ENCODE data around the gene TUBGCP3. TPM values are rescaled to one million over a fixed set of nuclear protein-coding genes. Genes with fewer than 3 reads are reported as not detected.

Gene TUBGCP3
- total and polyA plus RNA-seq, 2 experiments from 2014 or later, result 12.8 to 40.2 TPM

DNA sequence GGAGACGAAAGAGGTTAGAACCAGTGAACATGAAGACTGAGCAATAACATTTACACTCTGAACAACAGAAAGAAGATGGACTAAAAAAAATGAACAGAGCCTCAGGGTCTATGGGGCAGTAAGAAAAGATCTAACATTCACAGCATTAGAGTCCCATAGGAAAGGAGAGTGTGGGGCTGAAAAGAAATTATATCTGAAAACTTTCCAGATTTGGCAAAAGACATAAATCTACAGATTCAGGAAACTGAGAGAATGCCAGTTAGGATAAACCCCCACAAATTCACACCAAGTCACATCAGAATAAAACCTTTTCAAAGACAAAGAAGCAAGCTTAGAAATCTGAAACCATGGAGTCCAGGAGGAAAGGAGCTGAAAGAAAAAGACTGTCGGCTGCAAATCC is 20.3 kb upstream of the TUBGCP3 start:
- no peak overlapping the region for H3K4me3 ChIP-seq
- H3F3A ChIP-seq (replicated peaks; ENCODE audit: low read depth), result no peaks in the 10 kb centered on the region
- no peak overlapping the region for H3K4me2 ChIP-seq
- TF ChIP-seq, protein P1, sequence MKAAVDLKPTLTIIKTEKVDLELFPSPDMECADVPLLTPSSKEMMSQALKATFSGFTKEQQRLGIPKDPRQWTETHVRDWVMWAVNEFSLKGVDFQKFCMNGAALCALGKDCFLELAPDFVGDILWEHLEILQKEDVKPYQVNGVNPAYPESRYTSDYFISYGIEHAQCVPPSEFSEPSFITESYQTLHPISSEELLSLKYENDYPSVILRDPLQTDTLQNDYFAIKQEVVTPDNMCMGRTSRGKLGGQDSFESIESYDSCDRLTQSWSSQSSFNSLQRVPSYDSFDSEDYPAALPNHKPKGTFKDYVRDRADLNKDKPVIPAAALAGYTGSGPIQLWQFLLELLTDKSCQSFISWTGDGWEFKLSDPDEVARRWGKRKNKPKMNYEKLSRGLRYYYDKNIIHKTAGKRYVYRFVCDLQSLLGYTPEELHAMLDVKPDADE (IDR thresholded peaks at IDR 0.05), result no peak
- TF ChIP-seq, protein P2, sequence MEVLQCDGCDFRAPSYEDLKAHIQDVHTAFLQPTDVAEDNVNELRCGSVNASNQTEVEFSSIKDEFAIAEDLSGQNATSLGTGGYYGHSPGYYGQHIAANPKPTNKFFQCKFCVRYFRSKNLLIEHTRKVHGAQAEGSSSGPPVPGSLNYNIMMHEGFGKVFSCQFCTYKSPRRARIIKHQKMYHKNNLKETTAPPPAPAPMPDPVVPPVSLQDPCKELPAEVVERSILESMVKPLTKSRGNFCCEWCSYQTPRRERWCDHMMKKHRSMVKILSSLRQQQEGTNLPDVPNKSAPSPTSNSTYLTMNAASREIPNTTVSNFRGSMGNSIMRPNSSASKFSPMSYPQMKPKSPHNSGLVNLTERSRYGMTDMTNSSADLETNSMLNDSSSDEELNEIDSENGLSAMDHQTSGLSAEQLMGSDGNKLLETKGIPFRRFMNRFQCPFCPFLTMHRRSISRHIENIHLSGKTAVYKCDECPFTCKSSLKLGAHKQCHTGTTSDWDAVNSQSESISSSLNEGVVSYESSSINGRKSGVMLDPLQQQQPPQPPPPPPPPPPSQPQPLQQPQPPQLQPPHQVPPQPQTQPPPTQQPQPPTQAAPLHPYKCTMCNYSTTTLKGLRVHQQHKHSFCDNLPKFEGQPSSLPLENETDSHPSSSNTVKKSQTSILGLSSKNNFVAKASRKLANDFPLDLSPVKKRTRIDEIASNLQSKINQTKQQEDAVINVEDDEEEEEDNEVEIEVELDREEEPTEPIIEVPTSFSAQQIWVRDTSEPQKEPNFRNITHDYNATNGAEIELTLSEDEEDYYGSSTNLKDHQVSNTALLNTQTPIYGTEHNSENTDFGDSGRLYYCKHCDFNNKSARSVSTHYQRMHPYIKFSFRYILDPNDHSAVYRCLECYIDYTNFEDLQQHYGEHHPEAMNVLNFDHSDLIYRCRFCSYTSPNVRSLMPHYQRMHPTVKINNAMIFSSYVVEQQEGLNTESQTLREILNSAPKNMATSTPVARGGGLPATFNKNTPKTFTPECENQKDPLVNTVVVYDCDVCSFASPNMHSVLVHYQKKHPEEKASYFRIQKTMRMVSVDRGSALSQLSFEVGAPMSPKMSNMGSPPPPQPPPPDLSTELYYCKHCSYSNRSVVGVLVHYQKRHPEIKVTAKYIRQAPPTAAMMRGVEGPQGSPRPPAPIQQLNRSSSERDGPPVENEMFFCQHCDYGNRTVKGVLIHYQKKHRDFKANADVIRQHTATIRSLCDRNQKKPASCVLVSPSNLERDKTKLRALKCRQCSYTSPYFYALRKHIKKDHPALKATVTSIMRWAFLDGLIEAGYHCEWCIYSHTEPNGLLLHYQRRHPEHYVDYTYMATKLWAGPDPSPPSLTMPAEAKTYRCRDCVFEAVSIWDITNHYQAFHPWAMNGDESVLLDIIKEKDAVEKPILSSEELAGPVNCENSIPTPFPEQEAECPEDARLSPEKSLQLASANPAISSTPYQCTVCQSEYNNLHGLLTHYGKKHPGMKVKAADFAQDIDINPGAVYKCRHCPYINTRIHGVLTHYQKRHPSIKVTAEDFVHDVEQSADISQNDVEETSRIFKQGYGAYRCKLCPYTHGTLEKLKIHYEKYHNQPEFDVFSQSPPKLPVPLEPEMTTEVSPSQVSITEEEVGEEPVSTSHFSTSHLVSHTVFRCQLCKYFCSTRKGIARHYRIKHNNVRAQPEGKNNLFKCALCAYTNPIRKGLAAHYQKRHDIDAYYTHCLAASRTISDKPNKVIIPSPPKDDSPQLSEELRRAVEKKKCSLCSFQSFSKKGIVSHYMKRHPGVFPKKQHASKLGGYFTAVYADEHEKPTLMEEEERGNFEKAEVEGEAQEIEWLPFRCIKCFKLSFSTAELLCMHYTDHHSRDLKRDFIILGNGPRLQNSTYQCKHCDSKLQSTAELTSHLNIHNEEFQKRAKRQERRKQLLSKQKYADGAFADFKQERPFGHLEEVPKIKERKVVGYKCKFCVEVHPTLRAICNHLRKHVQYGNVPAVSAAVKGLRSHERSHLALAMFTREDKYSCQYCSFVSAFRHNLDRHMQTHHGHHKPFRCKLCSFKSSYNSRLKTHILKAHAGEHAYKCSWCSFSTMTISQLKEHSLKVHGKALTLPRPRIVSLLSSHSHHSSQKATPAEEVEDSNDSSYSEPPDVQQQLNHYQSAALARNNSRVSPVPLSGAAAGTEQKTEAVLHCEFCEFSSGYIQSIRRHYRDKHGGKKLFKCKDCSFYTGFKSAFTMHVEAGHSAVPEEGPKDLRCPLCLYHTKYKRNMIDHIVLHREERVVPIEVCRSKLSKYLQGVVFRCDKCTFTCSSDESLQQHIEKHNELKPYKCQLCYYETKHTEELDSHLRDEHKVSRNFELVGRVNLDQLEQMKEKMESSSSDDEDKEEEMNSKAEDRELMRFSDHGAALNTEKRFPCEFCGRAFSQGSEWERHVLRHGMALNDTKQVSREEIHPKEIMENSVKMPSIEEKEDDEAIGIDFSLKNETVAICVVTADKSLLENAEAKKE (CRISPR knock-in tag; IDR thresholded peaks at IDR 0.05), result no peak
- peaks cover 7% of the 10 kb centered on the region; the same call in 2 of the 3 replicates for H3K4me1 Mint-ChIP-seq
- no peaks in the 10 kb centered on the region for H3K9me2 ChIP-seq (ENCODE audit: insufficient read depth)
- peak overlapping the region; percentile 72; the same call in 1 of the 2 replicates for H2AFZ ChIP-seq
- no peak for ATAC-seq
- H3K36me3 ChIP-seq (ENCODE audit: insufficient read depth), result no peaks in the 10 kb centered on the region
- H3K4me1 ChIP-seq (ENCODE audit: insufficient read depth), result no peaks in the 10 kb centered on the region; the same call in 1 of the 2 replicates
- DNase-seq (ENCODE audit: low spot score), result no peak
- H3K9me3 Mint-ChIP-seq, result peaks cover 4% of the 10 kb centered on the region; the same call in 1 of the 3 replicates
- peaks cover 5% of the 10 kb centered on the region; the same call in 1 of the 2 replicates for H3K27me3 ChIP-seq (ENCODE audit: insufficient read depth)
- H3K36me3 Mint-ChIP-seq (ENCODE audit: low read depth), result no peaks in the 10 kb centered on the region
- H3K79me2 ChIP-seq (replicated peaks; ENCODE audit: insufficient read depth), result no peaks in the 10 kb centered on the region
- H3K27me3 Mint-ChIP-seq (ENCODE audit: insufficient read depth, low read depth, poor library complexity), result peaks cover 2% of the 10 kb centered on the region
- H3K4me3 Mint-ChIP-seq, result no peak overlapping the region
- no peaks in the 10 kb centered on the region for H4K20me1 ChIP-seq (replicated peaks; ENCODE audit: insufficient read depth)
- no peak overlapping the region for H3K27ac ChIP-seq (ENCODE audit: low read depth)
- H3K27ac Mint-ChIP-seq, result no peak overlapping the region
